SU-DHL-6 (cell line): ENCODE data around the gene TMCC2.
A peak's percentile ranks its signal among the peaks of the same experiment; 100 is the strongest.

Experiments used
- H2AFZ ChIP-seq: fragments of 200-600 bp; sonication (generic); 2 replicates; pipeline ENCODE4 v1.6.1; 2014; ENCODE audit warnings: low read depth, mild to moderate bottlenecking, moderate library complexity, mixed read lengths, antibody characterized with exemption, low read length; ENCODE audit not compliant: severe bottlenecking
- H3F3A ChIP-seq: fragments of 200-600 bp; shearing (Covaris generic); 2 replicates; pipeline ENCODE4 v1.6.0; 2016; ENCODE audit warnings: antibody characterized with exemption, mild to moderate bottlenecking; ENCODE audit not compliant: insufficient read depth
- H3K27ac ChIP-seq: fragments of 200-600 bp; sonication (generic); 2 replicates; pipeline ENCODE4 v1.5.1; 2016; ENCODE audit warnings: low read depth, mild to moderate bottlenecking, low read length, moderate library complexity, mixed read lengths
- H3K27me3 ChIP-seq: fragments of 200-600 bp; sonication (generic), shearing (Covaris generic); 2 replicates; pipeline ENCODE4 v1.6.0; 2014; ENCODE audit warnings: mild to moderate bottlenecking, low read length
- H3K36me3 ChIP-seq: fragments of 200-600 bp; sonication (generic); 2 replicates; pipeline ENCODE4 v1.6.1; 2014; ENCODE audit warnings: mild to moderate bottlenecking, low read length, mixed read lengths
- H3K4me2 ChIP-seq: fragments of 300-600, 200-600 bp; shearing (Covaris generic), sonication (generic); 2 replicates; pipeline ENCODE4 v1.6.0; 2014; ENCODE audit warnings: low read length, low read depth, mild to moderate bottlenecking; ENCODE audit not compliant: poor library complexity, severe bottlenecking
- H3K4me3 ChIP-seq: fragments of 200-600 bp; sonication (generic); 2 replicates; pipeline ENCODE4 v1.5.1; 2014; ENCODE audit warnings: antibody characterized with exemption, low read length, mild to moderate bottlenecking, mixed read lengths; ENCODE audit not compliant: insufficient read depth, poor library complexity, severe bottlenecking
- H3K79me2 ChIP-seq: fragments of 200-600 bp; sonication (generic); 2 replicates; pipeline ENCODE4 v1.6.1; 2014; ENCODE audit warnings: mild to moderate bottlenecking, low read length, moderate library complexity; ENCODE audit not compliant: insufficient read depth
- H3K9ac ChIP-seq: fragments of 200-600 bp; sonication (generic); 2 replicates; pipeline ENCODE4 v1.7.0; 2014; ENCODE audit warnings: mild to moderate bottlenecking, low read length
- H3K9me2 ChIP-seq: fragments of 200-600 bp; sonication (generic); replicated peaks from 2 replicates; pipeline ENCODE4 v1.6.1; 2014; ENCODE audit warnings: low read length; ENCODE audit not compliant: insufficient read depth
- H3K9me3 ChIP-seq: fragments of 200-600 bp; sonication (generic); 2 replicates; pipeline ENCODE4 v1.6.1; 2014; ENCODE audit warnings: low read length, mixed read lengths; ENCODE audit not compliant: insufficient read depth
- H4K20me1 ChIP-seq: fragments of 200-600 bp; sonication (generic); 2 replicates; pipeline ENCODE4 v1.6.1; 2014; ENCODE audit warnings: low read depth, mild to moderate bottlenecking, antibody characterized with exemption, low read length, moderate library complexity, mixed read lengths
- EZH2phosphoT487 ChIP-seq: fragments of 200-600 bp; sonication (generic), shearing (Covaris generic); conservative IDR thresholded peaks from 2 replicates; pipeline ENCODE4 v1.6.1; 2018; ENCODE audit warnings: mild to moderate bottlenecking, antibody characterized with exemption, low read length, moderate library complexity, mixed read lengths
- TF ChIP-seq, protein P1 (sequence below): fragments of 200-600 bp; sonication (generic); IDR thresholded peaks from one replicate; pipeline ENCODE4 v1.5.1; 2017; ENCODE audit warnings: antibody characterized with exemption, mild to moderate bottlenecking, low read length, moderate library complexity; ENCODE audit not compliant: insufficient read depth, poor library complexity, severe bottlenecking

Gene TMCC2

DNA sequence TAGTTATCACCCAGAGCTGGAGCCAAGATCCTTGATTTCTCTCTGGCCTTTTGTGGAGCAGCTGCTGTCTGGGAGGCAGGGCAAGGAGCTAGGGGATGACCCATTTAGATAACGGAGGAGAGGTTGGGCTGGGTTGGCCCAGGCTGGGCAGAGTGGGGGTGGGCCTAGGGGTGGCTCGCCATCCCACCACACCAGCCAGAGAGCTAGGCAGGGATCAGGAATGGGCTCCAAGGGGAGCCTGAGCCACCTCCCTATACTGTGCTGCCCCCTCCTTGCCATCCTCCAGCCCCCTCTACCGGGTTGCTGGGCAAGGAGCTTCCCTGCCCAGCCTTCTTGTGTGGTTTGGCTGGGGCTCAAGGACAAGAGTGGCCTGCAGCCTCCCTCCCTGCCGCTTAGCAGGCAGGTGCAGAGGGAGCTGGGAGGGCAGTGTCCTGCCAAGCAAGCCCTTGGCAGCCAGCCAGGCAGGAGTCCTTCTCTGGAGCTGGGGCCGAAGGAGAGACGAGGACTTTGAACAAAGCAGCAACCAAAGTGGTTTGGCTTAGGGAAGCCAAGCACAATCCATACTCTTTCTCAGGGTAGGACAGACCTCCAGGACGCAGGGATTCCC is 89.7 kb downstream of the TMCC2 start:
- Histone ChIP-seq H3K27me3 (no peaks in the 10 kb centered on the region), H3K9me2 (no peaks in the 10 kb centered on the region), H3K4me2 (no peak overlapping the region), H3K4me3 (no peak overlapping the region), H3K9ac (no peak overlapping the region), H4K20me1 (no peaks in the 10 kb centered on the region), H3K36me3 (no peaks in the 10 kb centered on the region), H3K79me2 (peaks cover 30% of the 10 kb centered on the region), H2AFZ (no peak overlapping the region), H3F3A (peaks cover 9% of the 10 kb centered on the region; the same call in 1 of the 2 replicates), H3K27ac (no peak overlapping the region), H3K9me3 (no peaks in the 10 kb centered on the region)
- no peak for TF ChIP-seq EZH2phosphoT487
- TF ChIP-seq, protein P1, sequence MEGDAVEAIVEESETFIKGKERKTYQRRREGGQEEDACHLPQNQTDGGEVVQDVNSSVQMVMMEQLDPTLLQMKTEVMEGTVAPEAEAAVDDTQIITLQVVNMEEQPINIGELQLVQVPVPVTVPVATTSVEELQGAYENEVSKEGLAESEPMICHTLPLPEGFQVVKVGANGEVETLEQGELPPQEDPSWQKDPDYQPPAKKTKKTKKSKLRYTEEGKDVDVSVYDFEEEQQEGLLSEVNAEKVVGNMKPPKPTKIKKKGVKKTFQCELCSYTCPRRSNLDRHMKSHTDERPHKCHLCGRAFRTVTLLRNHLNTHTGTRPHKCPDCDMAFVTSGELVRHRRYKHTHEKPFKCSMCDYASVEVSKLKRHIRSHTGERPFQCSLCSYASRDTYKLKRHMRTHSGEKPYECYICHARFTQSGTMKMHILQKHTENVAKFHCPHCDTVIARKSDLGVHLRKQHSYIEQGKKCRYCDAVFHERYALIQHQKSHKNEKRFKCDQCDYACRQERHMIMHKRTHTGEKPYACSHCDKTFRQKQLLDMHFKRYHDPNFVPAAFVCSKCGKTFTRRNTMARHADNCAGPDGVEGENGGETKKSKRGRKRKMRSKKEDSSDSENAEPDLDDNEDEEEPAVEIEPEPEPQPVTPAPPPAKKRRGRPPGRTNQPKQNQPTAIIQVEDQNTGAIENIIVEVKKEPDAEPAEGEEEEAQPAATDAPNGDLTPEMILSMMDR = no peak

DNA sequence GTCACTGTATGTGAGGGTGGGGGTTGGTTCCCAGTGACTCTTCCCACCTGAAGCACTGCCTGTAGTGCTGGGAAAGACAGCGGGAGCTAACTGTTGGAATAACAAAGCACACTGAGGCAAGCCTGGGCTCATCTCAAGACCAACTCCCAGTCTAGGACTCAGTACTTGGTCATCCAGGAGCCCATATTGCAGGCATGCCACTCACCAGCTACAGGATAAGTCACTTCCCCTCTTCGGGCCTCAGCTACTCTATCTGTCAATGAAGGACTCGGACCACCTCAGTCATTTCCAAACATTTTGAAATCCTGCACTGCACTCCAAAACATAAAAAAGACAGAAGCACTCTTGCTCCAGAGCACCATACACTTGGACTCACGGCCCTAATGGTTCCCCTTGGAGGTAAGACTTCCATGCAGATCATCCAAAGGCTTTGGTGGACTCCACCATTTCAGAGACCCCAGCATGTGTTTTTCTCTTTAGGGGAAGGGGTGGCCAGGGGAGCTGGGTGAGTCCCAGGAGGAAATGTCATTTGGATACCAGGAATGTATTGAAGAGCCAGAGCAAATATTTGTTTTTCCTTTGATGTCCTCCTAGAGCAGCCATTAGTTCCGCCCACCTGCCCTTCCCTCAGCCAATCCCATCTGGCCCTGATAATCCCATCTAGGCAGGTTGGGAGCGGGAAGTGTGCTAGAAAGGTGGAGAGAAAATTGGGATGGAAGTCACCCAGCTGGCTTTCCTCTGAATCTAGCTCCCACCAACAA is 90.7 kb downstream of the TMCC2 start:
- H3K9ac ChIP-seq = no peak overlapping the region
- H3F3A ChIP-seq = peaks cover 9% of the 10 kb centered on the region; the same call in 1 of the 2 replicates
- H2AFZ ChIP-seq = no peak overlapping the region
- no peak overlapping the region for H3K4me3 ChIP-seq
- H3K27ac ChIP-seq = no peak overlapping the region
- H3K4me2 ChIP-seq = no peak overlapping the region
- TF ChIP-seq, protein P1 = no peak
- TF ChIP-seq EZH2phosphoT487 = no peak
- peaks cover 20% of the 10 kb centered on the region; the same call in 1 of the 2 replicates for H3K79me2 ChIP-seq
- no peaks in the 10 kb centered on the region for H3K9me3 ChIP-seq
- no peaks in the 10 kb centered on the region for H3K36me3 ChIP-seq
- no peaks in the 10 kb centered on the region for H3K9me2 ChIP-seq
- no peaks in the 10 kb centered on the region for H4K20me1 ChIP-seq
- no peaks in the 10 kb centered on the region for H3K27me3 ChIP-seq

DNA sequence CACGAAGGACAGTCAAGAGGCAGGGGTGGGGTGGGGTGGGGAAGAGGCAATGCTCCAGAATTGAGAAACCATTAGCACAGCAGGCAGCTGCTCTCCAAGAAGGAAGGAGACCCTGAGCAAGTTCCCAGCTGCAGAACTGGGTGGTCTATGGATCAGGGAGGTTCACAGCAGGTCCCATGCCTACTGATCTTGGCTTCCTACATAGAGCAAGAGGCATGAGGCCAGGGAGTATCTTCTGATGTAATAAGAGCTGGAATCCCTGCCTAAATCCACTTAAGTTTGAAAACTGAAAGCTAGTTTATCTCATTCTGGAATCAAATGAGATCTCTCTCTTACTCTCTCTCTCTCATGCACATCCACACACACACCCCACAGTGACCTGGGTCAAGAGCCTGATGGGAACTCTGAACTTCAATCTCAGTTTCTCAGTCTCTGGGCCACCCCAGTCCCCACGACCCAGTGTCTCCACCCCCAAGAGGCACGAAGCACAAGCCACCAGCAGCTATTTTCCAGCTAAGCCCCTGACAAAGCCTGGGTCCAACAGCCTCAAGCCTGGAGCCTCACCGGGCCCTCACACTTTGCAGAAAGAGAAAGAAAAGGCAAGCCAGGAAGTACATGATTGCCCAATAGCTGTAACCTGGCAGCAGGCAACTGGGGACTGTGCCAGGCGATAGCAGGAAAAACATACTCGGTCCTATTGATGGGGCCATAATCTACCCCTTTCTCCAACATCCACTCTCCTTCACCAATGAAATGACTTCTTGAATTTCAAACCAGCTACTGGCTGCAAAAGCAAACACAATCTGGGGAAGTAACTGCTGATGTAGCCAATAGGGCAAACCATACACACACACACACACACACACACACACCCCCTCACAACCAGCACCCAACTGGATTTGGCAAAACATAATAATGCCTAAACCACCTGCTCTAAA is 91.6 kb downstream of the TMCC2 start:
- Histone ChIP-seq H3K9me3 (no peaks in the 10 kb centered on the region), H3F3A (peaks cover 9% of the 10 kb centered on the region; the same call in 1 of the 2 replicates), H3K36me3 (no peaks in the 10 kb centered on the region), H3K4me2 (peak overlapping the region; percentile 76), H3K4me3 (peak overlapping the region; percentile 25), H2AFZ (no peak overlapping the region), H3K27me3 (no peaks in the 10 kb centered on the region), H3K27ac (0 out of 2 replicates have a peak overlapping the region, but pooled peaks have one; percentile 0), H3K9me2 (no peaks in the 10 kb centered on the region), H3K9ac (0 out of 2 replicates have a peak overlapping the region, but pooled peaks have one; percentile 4), H4K20me1 (no peaks in the 10 kb centered on the region), H3K79me2 (peaks cover 18% of the 10 kb centered on the region; the same call in 1 of the 2 replicates)
- TF ChIP-seq EZH2phosphoT487 = no peak
- TF ChIP-seq, protein P1 = no peak
